Liver (tissue), 9 donors: ENCODE measurements around the gene TMX2. TPM values are rescaled to one million over a fixed set of nuclear protein-coding genes. Genes with fewer than 3 reads are reported as not detected.
"Not testable (repeated sequence)": the region's sequence is repeated elsewhere in the genome, so short reads cannot be mapped to it uniquely, and the experiment has no call there.

Source experiments
- DNase-seq: peaks from one replicate; pipeline ENCODE4 v3.0.0-alpha.2; 2017; ENCODE audit warnings: low spot score
- H3K27ac ChIP-seq, 2 donors: one replicate each; pipeline ENCODE4 v1.7.0; 2013; ENCODE audit warnings: inconsistent platforms in 2 of 2, low read length in 2 of 2, control low read depth in 1 of 2, low read depth in 1 of 2, mild to moderate bottlenecking in 1 of 2
- H3K27me3 ChIP-seq, 4 donors: one replicate each; pipeline versions ENCODE4 v1.6.1 to v1.7.0; 2013; ENCODE audit warnings: low read length in 3 of 4, inconsistent platforms in 1 of 4, mild to moderate bottlenecking in 1 of 4, moderate library complexity in 1 of 4; ENCODE audit not compliant: control insufficient read depth in 4 of 4, insufficient read depth in 4 of 4
- H3K36me3 ChIP-seq, 4 donors: one replicate each; pipeline versions ENCODE4 v1.6.1 to v1.7.0; 2013; ENCODE audit warnings: low read length in 3 of 4, mild to moderate bottlenecking in 3 of 4, low read depth in 1 of 4, moderate library complexity in 1 of 4; ENCODE audit not compliant: control insufficient read depth in 4 of 4, insufficient read depth in 3 of 4
- H3K4me1 ChIP-seq, 4 donors: one replicate each; pipeline versions ENCODE4 v1.6.1 to v1.7.0; 2013; ENCODE audit warnings: low read length in 3 of 4, mild to moderate bottlenecking in 3 of 4, moderate library complexity in 1 of 4; ENCODE audit not compliant: control insufficient read depth in 4 of 4, insufficient read depth in 4 of 4
- H3K4me3 ChIP-seq, 3 donors: one replicate each; pipeline versions ENCODE4 v1.6.1 to v1.7.0; 2013; ENCODE audit warnings: low read length in 3 of 3, control low read depth in 1 of 3, low read depth in 1 of 3, mild to moderate bottlenecking in 1 of 3
- H3K9ac ChIP-seq, 2 donors: one replicate each; pipeline ENCODE4 v1.7.0; 2013; ENCODE audit warnings: low read length in 2 of 2, mild to moderate bottlenecking in 2 of 2, moderate library complexity in 2 of 2, control low read depth in 1 of 2, low read depth in 1 of 2
- H3K9me3 ChIP-seq, 4 donors: one replicate each; pipeline versions ENCODE4 v1.6.1 to v1.7.0; 2013; ENCODE audit warnings: low read length in 3 of 4; ENCODE audit not compliant: control insufficient read depth in 4 of 4
- FOXA2 ChIP-seq: IDR thresholded peaks from 2 replicates; pipeline ENCODE4 v1.6.1; 2016; ENCODE audit warnings: antibody characterized with exemption
- GABPA ChIP-seq, 2 donors: IDR thresholded peaks in 1 of 2; conservative IDR thresholded peaks in 1 of 2; 2 replicates each; pipeline ENCODE4 v1.6.1; 2016; ENCODE audit warnings: antibody characterized with exemption in 2 of 2, mild to moderate bottlenecking in 1 of 2, moderate library complexity in 1 of 2
- HNF4A ChIP-seq, 2 donors: conservative IDR thresholded peaks; 2 replicates each; pipeline ENCODE4 v1.6.1; 2016; ENCODE audit warnings: antibody characterized with exemption in 2 of 2, mild to moderate bottlenecking in 2 of 2
- HNF4G ChIP-seq: IDR thresholded peaks from 2 replicates; pipeline ENCODE4 v1.6.1; 2016; ENCODE audit warnings: antibody characterized with exemption
- NR2F2 ChIP-seq: IDR thresholded peaks from 2 replicates; pipeline ENCODE4 v1.6.1; 2016; ENCODE audit warnings: antibody characterized with exemption
- RAD21 ChIP-seq, 2 donors: IDR thresholded peaks; 2 replicates each; pipeline ENCODE4 v1.6.1; 2016; ENCODE audit warnings: antibody characterized with exemption in 2 of 2, mild to moderate bottlenecking in 2 of 2
- RXRA ChIP-seq, 2 donors: IDR thresholded peaks; 2 replicates each; pipeline ENCODE4 v1.6.1; 2017 to 2018; ENCODE audit warnings: antibody characterized with exemption in 2 of 2, mild to moderate bottlenecking in 1 of 2
- SP1 ChIP-seq: IDR thresholded peaks from 2 replicates; pipeline ENCODE4 v1.6.1; 2018; ENCODE audit warnings: antibody characterized with exemption, mild to moderate bottlenecking
- TAF1 ChIP-seq: conservative IDR thresholded peaks from 2 replicates; pipeline ENCODE4 v1.6.1; 2016; ENCODE audit warnings: antibody characterized with exemption, mild to moderate bottlenecking
- YY1 ChIP-seq: IDR thresholded peaks from 2 replicates; pipeline ENCODE4 v1.6.1; 2016; ENCODE audit warnings: antibody characterized with exemption, mild to moderate bottlenecking
- ZBTB33 ChIP-seq: IDR thresholded peaks from 2 replicates; pipeline ENCODE4 v1.6.1; 2016; ENCODE audit warnings: antibody characterized with exemption
- WGBS: extraction: QIAGEN DNeasy Blood & Tissue Kit; methylation state at CpG from one replicate; pipeline ENCODE4 v1.1.7; 2013; 5-methylcytosine and 5-hydroxymethylcytosine counted together
- polyA plus RNA-seq, 2 donors: library from polyadenylated mRNA; stranded (reverse) in 1 of 2; unstranded in 1 of 2; fragments of 200-250 nt in 1 of 2; fragments of >200 nt in 1 of 2; fragmentation: Nextera tagmentation in 1 of 2; extraction: Ambion mirVana in 1 of 2; gene quantifications; one replicate each; pipeline versions ENCODE4 v1.2.1 to v1.2.3, GENCODE V29; 2013 to 2015
- total RNA-seq, 2 donors: library from RNA; depleted of rRNA; stranded (reverse); fragments of >200 nt; gene quantifications; one replicate each; pipeline ENCODE4 v1.2.3, GENCODE V29; 2014
- donor health status: healthy.
- donor health status: healthy.
- donor health status: healthy.
- donor health status: healthy.
- donor health status: healthy.

The TMX2 gene
- total and polyA plus RNA-seq, 4 donors: 43.3 to 70.9 (median 59.1) TPM

- Histone ChIP-seq H3K4me3 (no peak overlapping the region), H3K27ac (no peak overlapping the region), H3K9me3 (no peaks in the 10 kb centered on the region), H3K9ac (no peak overlapping the region), H3K27me3 (no peaks in the 10 kb centered on the region), H3K4me1 (peaks cover 4 to 18% (median 14%) of the 10 kb centered on the region in 4 donors), H3K36me3 (peaks cover 1 to 35% (median 23%) of the 10 kb centered on the region in 4 donors)
- TF ChIP-seq HNF4A (conservative IDR thresholded peaks at IDR 0.05): no peak
- TF ChIP-seq ZBTB33: no peak
- WGBS: 76% methylated on average over 1 of the region's 1 CpG
- no peak for DNase-seq
Measured at GRCh38 chr11:57681168-57681567, 31.2 kb upstream of the TMX2 start.

- H3K4me3 ChIP-seq, H3K27ac ChIP-seq, H3K27me3 ChIP-seq, H3K9ac ChIP-seq, DNase-seq, H3K4me1 ChIP-seq, H3K9me3 ChIP-seq: not testable (repeated sequence)
- WGBS: 98% methylated on average over 5 of the region's 5 CpGs
- peaks cover 20 to 71% (median 53%) of the 10 kb centered on the region in 4 donors for H3K36me3 ChIP-seq
Measured at GRCh38 chr11:57690474-57690873, 21.9 kb upstream of the TMX2 start.

- Histone ChIP-seq H3K4me3 (no peak overlapping the region), H3K9ac (no peak overlapping the region), H3K4me1 (no peaks in the 10 kb centered on the region), H3K9me3 (no peaks in the 10 kb centered on the region), H3K27ac (no peak overlapping the region), H3K27me3 (no peaks in the 10 kb centered on the region), H3K36me3 (peaks cover 24 to 76% (median 50%) of the 10 kb centered on the region in 4 donors)
- TF ChIP-seq SP1 (no peak), NR2F2 (no peak)
- DNase-seq: no peak
- WGBS: 94% methylated on average over 18 of the region's 18 CpGs
Measured at GRCh38 chr11:57698843-57699365, 13.5 kb upstream of the TMX2 start.

GRCh38 chr11:57699813-57700212 is 12.6 kb upstream of the TMX2 start:
- Histone ChIP-seq H3K9me3 (no peaks in the 10 kb centered on the region), H3K9ac (no peak overlapping the region), H3K27ac (no peak overlapping the region), H3K27me3 (no peaks in the 10 kb centered on the region), H3K4me3 (no peak overlapping the region), H3K4me1 (no peaks in the 10 kb centered on the region), H3K36me3 (peaks cover 21 to 76% (median 50%) of the 10 kb centered on the region in 4 donors)
- TF ChIP-seq HNF4G: no peak
- no peak for TF ChIP-seq RAD21 (IDR thresholded peaks at IDR 0.05)
- TF ChIP-seq YY1: no peak
- TF ChIP-seq HNF4A (conservative IDR thresholded peaks at IDR 0.05): no peak
- TF ChIP-seq RXRA (IDR thresholded peaks at IDR 0.05): no peak
- TF ChIP-seq FOXA2: no peak
- TF ChIP-seq TAF1: no peak
- no peak for TF ChIP-seq GABPA (IDR thresholded peaks at IDR 0.05 in 1 of 2, conservative IDR thresholded peaks at IDR 0.05 in 1 of 2)
- WGBS: 92% methylated on average over 10 of the region's 10 CpGs
- DNase-seq: no peak
